B cell (primary cell): ENCODE data around the gene ZNF662. TPM values are rescaled to one million over a fixed set of nuclear protein-coding genes. Genes with fewer than 3 reads are reported as not detected.

Experiments
- ATAC-seq: fragments of 200-7000 bp; cut with Tn5 transposase; one replicate; pipeline ENCODE4 v1.10.0; 2021; ENCODE audit warnings: low read depth, mild to moderate bottlenecking, moderate number of reproducible peaks, moderate library complexity
- CTCF ChIA-PET: fragments of 350-600 bp; sonication (Branson Sonifier 250); formaldehyde crosslinking; loops from one replicate; lab custom pipeline; 2021; ENCODE audit warnings: antibody characterized with exemption, inconsistent platforms; lab: Charles Lee
- POLR2A ChIA-PET: fragments of 350-600 bp; sonication (Branson Sonifier 250); formaldehyde crosslinking; loops from one replicate; lab custom pipeline; 2021; ENCODE audit warnings: antibody characterized with exemption; lab: Charles Lee
- DNase-seq: peaks from one replicate; pipeline ENCODE4 v3.0.0; 2013
- H2AFZ ChIP-seq: 2 replicates; pipeline ENCODE4 v1.6.1; 2012; ENCODE audit warnings: mild to moderate bottlenecking, low read depth, low read length; ENCODE audit not compliant: insufficient read depth, poor library complexity, severe bottlenecking
- H3K27ac ChIP-seq, 2 donors: 1 replicate in 1 of 2; 2 replicates in 1 of 2; pipeline ENCODE4 v1.5.1; 2012 to 2013; ENCODE audit warnings: low read length in 2 of 2, mild to moderate bottlenecking in 2 of 2, moderate library complexity in 1 of 2
- H3K27me3 ChIP-seq, 4 experiments: fragments of 200-600 bp in 1 of 4; sonication (generic) in 1 of 4; replicated peaks in 1 of 4; 1 replicate in 2 of 4; 2 replicates in 2 of 4; pipeline versions ENCODE4 v1.6.1 to v1.7.0; 2013 to 2016; ENCODE audit warnings: low read length in 3 of 4, mild to moderate bottlenecking in 2 of 4, mixed read lengths in 1 of 4, moderate library complexity in 1 of 4; ENCODE audit not compliant: insufficient read depth in 4 of 4, control insufficient read depth in 3 of 4; ENCODE audit errors: control extremely low read depth in 1 of 4
- H3K36me3 ChIP-seq, 2 experiments: replicated peaks in 1 of 2; 1 replicate in 1 of 2; 2 replicates in 1 of 2; pipeline versions ENCODE4 v1.6.1 to v1.7.1; 2013; ENCODE audit warnings: low read length in 1 of 2; ENCODE audit not compliant: insufficient read depth in 2 of 2, control insufficient read depth in 1 of 2; ENCODE audit errors: control extremely low read depth in 1 of 2, extremely low read depth in 1 of 2
- H3K4me1 ChIP-seq, 2 donors: fragments of 200-600 bp in 1 of 2; sonication (generic) in 1 of 2; 1 replicate in 1 of 2; 2 replicates in 1 of 2; pipeline versions ENCODE4 v1.5.1 to v1.6.1; 2013 to 2017; ENCODE audit warnings: low read length in 2 of 2; ENCODE audit not compliant: control insufficient read depth in 2 of 2, insufficient read depth in 2 of 2
- H3K4me2 ChIP-seq: replicated peaks from 2 replicates; pipeline ENCODE3; 2012; ENCODE audit warnings: mild to moderate bottlenecking, low read depth, low read length; ENCODE audit not compliant: poor library complexity, severe bottlenecking
- H3K4me3 ChIP-seq, 5 experiments: fragments of 200-600 bp in 1 of 5; sonication (generic) in 1 of 5; 1 replicate in 3 of 5; 2 replicates in 2 of 5; pipeline versions ENCODE4 v1.5.1 to v1.7.0; 2011 to 2016; ENCODE audit warnings: low read length in 4 of 5, mild to moderate bottlenecking in 4 of 5, low read depth in 2 of 5, control low read depth in 1 of 5, moderate library complexity in 1 of 5; ENCODE audit not compliant: insufficient read depth in 1 of 5; ENCODE audit errors: control extremely low read depth in 1 of 5, extremely low read depth in 1 of 5
- H3K79me2 ChIP-seq: fragments of 200-600 bp; sonication (generic); one replicate; pipeline ENCODE4 v1.6.0; 2016; ENCODE audit warnings: low read length; ENCODE audit not compliant: control insufficient read depth, insufficient read depth
- H3K9ac ChIP-seq: fragments of 200-600 bp; sonication (generic); 2 replicates; pipeline ENCODE4 v1.6.1; 2017; ENCODE audit warnings: mild to moderate bottlenecking, low read length, moderate library complexity
- H3K9me3 ChIP-seq, 3 donors: one replicate each; pipeline versions ENCODE4 v1.6.1 to v1.7.1; 2013; ENCODE audit warnings: low read length in 2 of 3; ENCODE audit not compliant: control insufficient read depth in 2 of 3, insufficient read depth in 1 of 3; ENCODE audit errors: control extremely low read depth in 1 of 3
- H4K20me1 ChIP-seq: 2 replicates; pipeline ENCODE4 v1.6.0; 2012; ENCODE audit warnings: mild to moderate bottlenecking, low read length; ENCODE audit not compliant: insufficient read depth, control insufficient read depth, poor library complexity, severe bottlenecking
- H3K27ac Mint-ChIP-seq: one replicate; pipeline ENCODE4 v1.8.0; 2021; ENCODE audit warnings: mixed read lengths
- H3K27me3 Mint-ChIP-seq: one replicate; pipeline ENCODE4 v1.8.0; 2021; ENCODE audit warnings: mixed read lengths
- H3K4me1 Mint-ChIP-seq: one replicate; pipeline ENCODE4 v1.8.0; 2021; ENCODE audit warnings: mixed read lengths
- H3K4me3 Mint-ChIP-seq: one replicate; pipeline ENCODE4 v1.8.0; 2021; ENCODE audit warnings: mixed read lengths
- H3K9me3 Mint-ChIP-seq: one replicate; pipeline ENCODE4 v1.8.0; 2022; ENCODE audit warnings: mixed read lengths; ENCODE audit not compliant: insufficient read depth
- CTCF ChIP-seq: fragments of 200-600 bp; IDR thresholded peaks from one replicate; pipeline ENCODE4 v1.8.0; 2022; ENCODE audit warnings: antibody characterized with exemption, mild to moderate bottlenecking
- EZH2 ChIP-seq: IDR thresholded peaks from 2 replicates; pipeline ENCODE4 v1.6.1; 2012; ENCODE audit warnings: borderline replicate concordance, low read depth, mild to moderate bottlenecking, moderate library complexity, low read length; ENCODE audit not compliant: insufficient read depth, poor library complexity, severe bottlenecking
- WGBS: methylation state at CpG from one replicate; pipeline ENCODE4 v1.1.5; 2013; ENCODE audit warnings: missing lambda C conversion rate; ENCODE audit not compliant: insufficient coverage; 5-methylcytosine and 5-hydroxymethylcytosine counted together
- intact Hi-C: fragments of 100-400 bp; cut with micrococcal nuclease; formaldehyde crosslinking; loops from one replicate; pipeline ENCODE4 v1.10.0; 2022
- polyA plus RNA-seq: library from polyadenylated mRNA; depleted of rRNA; stranded (reverse); fragments of >200 nt; gene quantifications from 2 replicates; pipeline ENCODE4 v1.2.3, GENCODE V29; 2012
- total RNA-seq, 2 donors: library from RNA; stranded (reverse); fragments of 120-200 nt in 1 of 2; gene quantifications; 1 replicate in 1 of 2; 2 replicates in 1 of 2; pipeline versions ENCODE4 v1.2.3 to v1.2.4, GENCODE V29; 2013 to 2022

ZNF662 gene
- total and polyA plus RNA-seq, 2 donors (not counting 1 experiment from before 2014, with no cell fraction given) = 0.12 to 0.42 TPM

- H3K27me3 ChIP-seq = peaks cover 0 to 2% (median 0%) of the 10 kb centered on the region in 4 experiments
- no peak overlapping the region for H3K27ac Mint-ChIP-seq
- no peak overlapping the region for H2AFZ ChIP-seq
- no peaks in the 10 kb centered on the region for H4K20me1 ChIP-seq
- no peaks in the 10 kb centered on the region for H3K4me1 ChIP-seq
- no peaks in the 10 kb centered on the region for H3K79me2 ChIP-seq
- DNase-seq = no peak
- intact Hi-C loops = no loop called here
- H3K27ac ChIP-seq = no peak overlapping the region
- H3K36me3 ChIP-seq = no peaks in the 10 kb centered on the region
- H3K4me2 ChIP-seq = no peak overlapping the region
- TF ChIP-seq EZH2 (no peak), CTCF (no peak)
- ChIA-PET CTCF (no interaction called here), POLR2A (no interaction called here)
- H3K9me3 Mint-ChIP-seq = no peaks in the 10 kb centered on the region
- no peak overlapping the region for H3K4me3 Mint-ChIP-seq
- peaks cover 16% of the 10 kb centered on the region for H3K27me3 Mint-ChIP-seq
- H3K4me1 Mint-ChIP-seq = no peaks in the 10 kb centered on the region
- H3K9me3 ChIP-seq = peaks cover 0 to 4% (median 0%) of the 10 kb centered on the region in 3 donors
- no peak overlapping the region for H3K9ac ChIP-seq
- WGBS = 96% methylated on average over 3 of the region's 4 CpGs
- no peak for ATAC-seq
- no peak overlapping the region for H3K4me3 ChIP-seq
Measured at GRCh38 chr3:42923606-42924005, 17.7 kb downstream of the ZNF662 start.

DNA sequence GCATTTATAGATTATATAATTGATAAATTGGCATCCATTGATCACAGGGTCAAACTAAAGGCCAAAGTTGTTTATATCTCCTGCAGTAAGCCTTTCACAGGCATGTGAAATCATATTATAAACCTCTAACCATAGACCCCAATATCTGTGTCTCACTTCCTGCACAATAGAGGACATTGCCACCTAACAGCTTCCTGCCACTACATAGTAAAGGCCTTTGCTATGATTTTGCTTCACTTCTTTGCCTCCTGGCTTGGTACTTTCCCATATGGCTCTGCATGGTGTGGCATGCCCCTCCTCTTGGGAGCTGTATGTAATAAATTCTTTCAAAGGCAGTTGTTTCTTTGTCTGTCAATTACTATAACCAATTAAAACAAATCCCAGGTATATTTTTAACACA, 20.4 kb downstream of the ZNF662 start:
- no peaks in the 10 kb centered on the region for H3K36me3 ChIP-seq
- no peak overlapping the region for H3K4me3 ChIP-seq
- ChIA-PET POLR2A (no interaction called here), CTCF (no interaction called here)
- peaks cover 19% of the 10 kb centered on the region for H3K27me3 Mint-ChIP-seq
- H3K27me3 ChIP-seq = peaks cover 0 to 2% (median 0%) of the 10 kb centered on the region in 4 experiments
- H3K79me2 ChIP-seq = no peaks in the 10 kb centered on the region
- no peak for TF ChIP-seq CTCF
- TF ChIP-seq EZH2 = no peak
- no peak overlapping the region for H3K4me3 Mint-ChIP-seq
- H3K4me2 ChIP-seq = no peak overlapping the region
- no peak overlapping the region for H3K9ac ChIP-seq
- H3K4me1 Mint-ChIP-seq = no peaks in the 10 kb centered on the region
- no peak overlapping the region for H2AFZ ChIP-seq
- intact Hi-C loops = no loop called here
- DNase-seq (no peak), ATAC-seq (no peak)
- no peaks in the 10 kb centered on the region for H3K4me1 ChIP-seq
- H3K9me3 ChIP-seq = no peaks in the 10 kb centered on the region
- H3K27ac Mint-ChIP-seq = no peak overlapping the region
- H3K9me3 Mint-ChIP-seq = no peaks in the 10 kb centered on the region
- H3K27ac ChIP-seq = no peak overlapping the region
- H4K20me1 ChIP-seq = no peaks in the 10 kb centered on the region
